Urinary bladder (tissue), 4 donors: ENCODE results near the gene MTCL1. TPM values are rescaled to one million over a fixed set of nuclear protein-coding genes. Genes with fewer than 3 reads are reported as not detected.

Source experiments
- DNase-seq: peaks from one replicate; pipeline ENCODE4 v3.0.0-alpha.2; 2015; ENCODE audit errors: extremely low spot score
- H3K27ac ChIP-seq: one replicate; pipeline ENCODE4 v1.5.1; 2013; ENCODE audit warnings: low read depth, mild to moderate bottlenecking, moderate library complexity
- H3K36me3 ChIP-seq: one replicate; pipeline ENCODE4 v1.6.1; 2013; ENCODE audit warnings: mild to moderate bottlenecking, moderate library complexity; ENCODE audit not compliant: insufficient read depth
- H3K4me1 ChIP-seq: one replicate; pipeline ENCODE4 v1.6.1; 2013; ENCODE audit warnings: mild to moderate bottlenecking, moderate library complexity; ENCODE audit not compliant: insufficient read depth
- H3K4me3 ChIP-seq: one replicate; pipeline ENCODE4 v1.5.1; 2013; ENCODE audit warnings: low read depth, low read length
- WGBS: extraction: QIAGEN DNeasy Blood & Tissue Kit; methylation state at CpG from one replicate; pipeline ENCODE4 v1.1.7; 2013; 5-methylcytosine and 5-hydroxymethylcytosine counted together
- polyA plus RNA-seq: library from polyadenylated mRNA; stranded (reverse); fragments of 200-250 nt; gene quantifications from one replicate; pipeline ENCODE4 v1.2.3, GENCODE V29; 2013
- total RNA-seq: library from RNA; depleted of rRNA; stranded (reverse); fragments of >200 nt; gene quantifications from one replicate; pipeline ENCODE4 v1.2.3, GENCODE V29; 2014
- donor health status: healthy with polysubstance abuse.
- donor health status: healthy.

The MTCL1 gene
- total and polyA plus RNA-seq, 2 donors: 16.6 to 24.2 TPM

DNA sequence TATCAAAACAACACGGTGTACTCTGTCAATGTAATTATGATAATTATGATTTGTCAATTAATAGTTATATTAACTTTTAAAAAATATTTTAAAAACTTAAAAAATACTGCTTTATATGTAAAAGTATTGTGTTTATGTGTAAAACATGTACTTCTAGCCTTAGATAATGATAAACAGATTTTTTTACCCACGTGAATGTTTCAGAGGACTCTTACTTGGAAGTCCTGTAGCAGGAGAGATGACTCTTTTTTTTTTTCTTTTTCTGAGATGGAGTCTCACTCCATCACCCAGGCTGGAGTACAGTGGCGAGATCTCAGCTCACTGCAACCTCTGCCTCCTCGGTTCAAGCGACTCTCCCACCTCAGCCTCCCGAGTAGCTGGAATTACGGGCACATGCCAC, 6.2 kb upstream of the MTCL1 start:
- Histone ChIP-seq H3K4me1 (no peaks in the 10 kb centered on the region), H3K36me3 (no peaks in the 10 kb centered on the region), H3K27ac (no peak overlapping the region), H3K4me3 (no peak overlapping the region)
- no peak for DNase-seq
- 93% methylated on average over 7 of the region's 7 CpGs for WGBS

DNA sequence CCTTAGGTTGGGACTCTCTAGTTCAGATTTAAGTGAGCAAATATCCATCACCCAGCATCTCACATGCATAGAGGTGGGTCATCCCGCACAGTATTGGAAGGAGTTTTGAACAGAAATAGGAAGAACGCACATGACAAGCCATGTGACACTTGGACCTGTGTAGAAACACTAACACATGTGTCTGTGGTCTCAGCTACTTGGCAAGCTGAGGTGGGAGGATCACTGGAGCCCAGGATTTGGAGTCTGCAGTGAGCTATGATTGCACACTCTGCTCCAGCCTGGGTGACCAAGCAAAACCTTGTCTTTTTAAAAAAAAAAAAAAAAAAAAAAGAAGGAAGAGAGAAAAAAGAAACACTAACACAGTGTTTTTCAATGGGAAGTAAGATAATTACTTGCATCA, 5.4 kb upstream of the MTCL1 start:
- no peaks in the 10 kb centered on the region for H3K36me3 ChIP-seq
- H3K4me3 ChIP-seq: no peak overlapping the region
- no peak overlapping the region for H3K27ac ChIP-seq
- H3K4me1 ChIP-seq: no peaks in the 10 kb centered on the region
- DNase-seq: no peak
- WGBS: 79% methylated on average over 2 of the region's 2 CpGs

DNA sequence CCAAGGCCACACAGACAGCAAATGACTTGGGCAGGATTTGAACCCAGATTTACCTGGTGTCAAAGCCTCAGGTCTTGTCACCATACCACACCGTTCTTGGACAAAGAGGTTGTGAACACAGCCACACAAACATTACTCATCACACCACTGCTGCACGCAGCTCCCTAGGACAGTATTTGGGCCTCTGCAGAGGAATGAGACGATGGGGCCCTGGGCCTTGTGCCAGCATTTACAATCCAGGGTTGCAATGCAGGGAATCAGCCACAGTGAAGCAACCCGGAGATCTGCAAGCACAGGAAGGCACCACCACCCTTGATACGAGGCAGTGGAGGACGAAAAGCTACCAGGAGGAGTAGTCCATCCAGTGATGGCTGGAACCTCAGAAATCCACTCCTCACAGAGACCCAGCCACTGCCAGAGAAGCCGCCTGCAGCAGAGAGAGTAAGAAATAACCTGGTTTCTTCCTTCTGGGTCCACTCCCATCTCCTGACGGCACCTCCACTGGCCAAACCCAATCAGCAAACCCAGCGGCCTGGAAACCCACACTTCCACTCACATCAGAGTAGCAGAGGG, 3.7 kb upstream of the MTCL1 start:
- Histone ChIP-seq H3K4me3 (no peak overlapping the region), H3K4me1 (no peaks in the 10 kb centered on the region), H3K27ac (no peak overlapping the region), H3K36me3 (no peaks in the 10 kb centered on the region)
- WGBS: 49% methylated on average over 9 of the region's 9 CpGs
- no peak for DNase-seq

DNA sequence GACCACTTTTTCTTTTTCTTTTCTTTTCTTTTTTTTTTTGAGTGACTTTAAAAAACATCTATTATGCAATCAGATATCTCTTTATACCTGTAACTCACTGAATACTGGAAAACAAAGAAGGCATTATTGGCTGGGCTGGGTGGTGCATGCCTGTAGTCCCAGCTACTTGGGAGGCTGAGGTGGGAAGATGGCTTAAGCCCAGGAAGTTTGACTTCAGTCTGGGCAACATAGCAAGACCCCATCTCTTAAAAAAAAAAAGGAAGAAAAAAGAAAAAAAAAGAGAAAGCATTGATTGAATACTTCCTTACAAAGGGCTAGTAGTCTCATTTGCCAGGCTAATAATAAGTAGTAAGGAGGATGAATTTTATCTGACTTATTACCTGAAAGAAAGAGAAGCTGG, 2.7 kb upstream of the MTCL1 start:
- H3K4me3 ChIP-seq: no peak overlapping the region
- no peaks in the 10 kb centered on the region for H3K4me1 ChIP-seq
- H3K36me3 ChIP-seq: no peaks in the 10 kb centered on the region
- H3K27ac ChIP-seq: no peak overlapping the region
- no peak for DNase-seq

DNA sequence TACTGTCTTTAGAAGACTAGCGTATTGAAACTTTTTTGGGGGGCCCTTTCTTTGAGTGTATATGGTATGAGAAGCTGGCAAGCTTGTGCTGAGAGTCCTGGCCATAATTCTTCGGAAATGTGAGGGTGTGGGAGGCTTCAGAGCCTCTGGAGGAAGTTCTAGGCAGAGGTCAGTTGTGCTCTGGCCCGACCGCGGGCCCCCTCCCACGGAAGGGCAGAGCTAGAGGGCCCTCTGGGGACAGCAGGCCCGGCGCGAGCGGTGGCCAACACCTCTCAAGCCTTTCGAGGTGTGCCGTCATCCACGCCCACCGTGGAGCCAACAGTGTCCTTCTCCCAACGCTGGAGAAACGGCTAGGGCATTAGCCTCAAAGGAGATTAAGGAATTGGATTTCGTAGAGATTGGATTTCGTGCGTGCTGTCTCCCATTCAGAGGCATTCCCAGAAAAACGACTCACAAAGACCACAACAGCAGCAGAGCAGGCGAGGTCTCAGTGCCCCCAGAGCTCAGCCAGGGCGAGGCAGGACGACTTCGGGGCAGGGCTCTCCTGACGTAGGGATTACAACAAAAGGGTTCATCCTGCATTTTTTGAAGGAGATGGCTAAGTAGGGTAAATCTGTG, 2.2 kb upstream of the MTCL1 start:
- WGBS: 56% methylated on average over 25 of the region's 25 CpGs
- no peaks in the 10 kb centered on the region for H3K4me1 ChIP-seq
- no peak for DNase-seq
- no peaks in the 10 kb centered on the region for H3K36me3 ChIP-seq
- no peak overlapping the region for H3K4me3 ChIP-seq
- H3K27ac ChIP-seq: no peak overlapping the region

DNA sequence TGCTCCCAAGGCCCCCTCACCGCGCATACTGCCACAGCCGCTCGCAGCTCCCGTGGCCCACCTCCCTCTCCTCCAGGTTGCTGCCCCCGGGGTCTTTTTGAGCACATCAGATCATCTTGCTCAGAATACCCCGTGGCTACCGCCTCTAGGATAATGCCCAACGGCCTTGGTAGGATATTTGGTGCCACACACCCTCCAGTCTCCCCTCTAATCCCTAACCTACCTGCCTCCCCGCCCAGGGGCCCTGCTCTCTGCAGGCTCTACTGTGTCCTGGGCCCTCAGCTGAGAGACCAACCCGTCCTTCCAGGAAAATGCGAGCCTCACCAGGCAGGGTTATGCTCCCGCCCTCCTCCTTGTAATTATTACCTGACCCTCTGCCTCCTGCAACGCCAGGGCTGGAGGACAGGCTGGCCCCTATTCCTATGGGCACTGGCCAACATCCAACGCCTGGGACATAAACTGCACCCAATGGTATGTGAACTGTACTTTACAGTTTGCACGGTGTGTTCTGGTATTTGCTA, 1.5 kb upstream of the MTCL1 start:
- WGBS: 61% methylated on average over 16 of the region's 16 CpGs
- Histone ChIP-seq H3K4me1 (no peaks in the 10 kb centered on the region), H3K4me3 (no peak overlapping the region), H3K36me3 (no peaks in the 10 kb centered on the region), H3K27ac (no peak overlapping the region)
- DNase-seq: no peak

DNA sequence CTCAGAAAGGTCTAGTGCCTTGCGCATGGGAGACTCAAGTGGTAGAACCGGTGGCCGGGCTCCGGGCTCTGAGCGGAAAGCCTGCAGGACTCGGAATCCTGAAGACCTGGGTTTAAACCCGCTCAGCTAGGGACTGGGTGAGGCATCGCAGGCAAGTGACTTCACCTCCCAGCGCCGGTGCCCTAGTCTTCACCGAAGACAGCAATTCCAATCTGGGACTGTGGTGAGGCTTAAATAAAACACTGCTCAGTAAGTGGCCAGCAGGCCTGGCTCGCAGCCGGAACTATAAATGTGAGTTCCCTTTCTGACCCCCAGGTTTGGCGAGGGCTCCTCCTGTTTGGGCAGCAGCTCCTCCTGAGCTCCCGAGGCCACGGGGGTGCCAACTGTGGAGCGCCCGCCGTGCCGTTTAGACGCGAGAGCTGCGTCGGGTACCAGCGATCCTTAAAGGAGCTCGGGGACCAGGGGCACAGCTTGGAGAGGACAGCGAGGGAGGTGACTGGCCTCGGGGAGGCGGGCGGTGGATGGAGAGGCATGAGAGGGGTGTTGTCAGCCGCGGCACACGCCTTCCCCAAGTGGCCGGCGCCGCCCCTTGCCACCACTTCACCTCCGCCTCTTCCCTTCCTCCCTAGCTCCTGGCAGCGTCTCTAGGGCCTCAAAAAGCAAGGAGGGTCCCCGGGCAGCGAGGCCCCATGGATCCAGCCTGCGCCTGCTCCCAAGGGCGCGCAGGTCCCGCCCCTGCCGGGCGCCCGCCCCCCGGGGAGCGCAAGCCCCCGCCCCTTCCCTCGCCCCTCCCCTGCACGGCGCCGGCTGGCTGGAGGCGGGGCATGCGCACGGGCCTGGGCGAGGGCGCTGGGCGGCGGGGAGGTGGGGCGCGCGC, 757 bp upstream of the MTCL1 start:
- Histone ChIP-seq H3K36me3 (no peaks in the 10 kb centered on the region), H3K4me1 (no peaks in the 10 kb centered on the region), H3K4me3 (peak overlapping the region; percentile 86), H3K27ac (peak overlapping the region; percentile 84)
- WGBS: 3% methylated on average over 64 of the region's 64 CpGs
- DNase-seq: peak; percentile 43

DNA sequence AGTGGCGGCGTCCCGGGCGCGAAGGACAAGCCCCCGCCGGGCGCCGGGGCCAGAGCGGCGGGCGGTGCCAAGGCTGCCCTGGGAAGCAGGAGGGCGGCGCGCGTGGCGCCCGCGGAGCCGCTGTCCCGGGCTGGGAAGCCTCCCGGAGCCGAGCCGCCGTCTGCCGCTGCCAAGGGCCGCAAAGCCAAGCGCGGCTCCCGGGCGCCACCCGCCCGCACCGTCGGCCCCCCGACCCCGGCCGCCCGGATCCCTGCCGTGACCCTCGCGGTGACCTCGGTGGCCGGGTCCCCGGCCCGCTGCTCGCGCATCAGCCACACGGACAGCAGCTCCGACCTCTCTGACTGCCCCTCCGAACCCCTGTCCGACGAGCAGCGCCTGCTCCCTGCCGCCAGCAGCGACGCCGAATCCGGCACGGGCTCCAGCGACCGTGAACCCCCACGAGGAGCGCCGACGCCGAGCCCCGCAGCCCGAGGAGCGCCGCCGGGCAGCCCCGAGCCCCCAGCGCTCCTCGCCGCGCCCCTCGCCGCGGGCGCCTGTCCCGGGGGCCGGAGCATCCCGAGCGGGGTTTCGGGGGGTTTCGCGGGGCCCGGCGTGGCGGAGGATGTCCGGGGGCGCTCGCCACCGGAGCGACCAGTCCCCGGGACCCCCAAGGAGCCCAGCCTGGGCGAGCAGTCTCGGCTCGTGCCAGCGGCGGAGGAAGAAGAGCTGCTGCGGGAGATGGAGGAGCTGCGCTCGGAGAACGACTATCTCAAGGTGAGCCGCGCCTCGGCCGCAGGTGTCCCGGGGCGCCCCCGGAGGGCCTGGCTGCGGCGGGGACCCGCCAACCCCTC, 820 bp downstream of the MTCL1 start:
- under 1% methylated on average over 116 of the region's 116 CpGs for WGBS
- peak overlapping the region; percentile 86 for H3K4me3 ChIP-seq
- no peaks in the 10 kb centered on the region for H3K36me3 ChIP-seq
- H3K27ac ChIP-seq: peak overlapping the region; percentile 3
- H3K4me1 ChIP-seq: no peaks in the 10 kb centered on the region
- DNase-seq: no peak

DNA sequence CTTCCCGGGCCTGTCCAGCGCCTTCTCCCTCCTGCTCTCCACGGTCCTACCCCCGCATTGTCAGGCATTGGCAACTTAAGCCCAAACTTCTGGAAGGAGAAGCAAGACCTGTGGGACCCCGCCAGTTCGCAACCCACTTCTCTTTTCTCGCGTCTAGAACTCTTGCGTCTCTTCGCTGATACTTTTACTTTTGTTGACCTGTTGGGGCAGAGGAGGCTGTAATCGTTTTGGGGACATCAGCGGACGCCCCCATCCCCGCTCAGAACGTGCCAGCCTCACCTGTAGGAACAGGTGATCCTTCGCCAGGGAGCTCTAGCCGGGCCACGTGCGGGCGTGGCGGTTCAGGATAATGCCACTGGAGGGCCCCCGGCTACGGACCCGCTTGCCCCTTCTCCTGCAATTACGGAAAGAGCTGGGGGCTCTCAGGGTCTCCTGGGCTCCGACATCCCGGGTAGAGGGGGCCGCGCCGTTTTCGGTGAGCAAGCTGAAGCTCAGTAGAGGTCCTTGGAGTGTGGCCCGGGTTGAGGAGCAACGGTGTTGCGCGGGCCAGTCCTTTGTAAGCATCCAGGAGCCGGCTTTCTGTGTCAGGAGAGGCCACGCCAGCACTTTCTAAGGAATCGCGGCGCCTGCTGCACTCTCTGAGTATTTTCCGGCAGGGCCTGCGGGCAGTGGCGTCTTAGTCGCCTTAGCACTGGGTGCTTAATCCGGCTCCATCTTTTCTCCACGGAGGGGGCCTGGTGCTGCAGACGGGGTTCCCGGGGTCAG, 1.6 kb downstream of the MTCL1 start:
- DNase-seq: no peak
- no peaks in the 10 kb centered on the region for H3K36me3 ChIP-seq
- H3K4me1 ChIP-seq: no peaks in the 10 kb centered on the region
- no peak overlapping the region for H3K27ac ChIP-seq
- peak overlapping the region; percentile 86 for H3K4me3 ChIP-seq
- 7% methylated on average over 48 of the region's 48 CpGs for WGBS

DNA sequence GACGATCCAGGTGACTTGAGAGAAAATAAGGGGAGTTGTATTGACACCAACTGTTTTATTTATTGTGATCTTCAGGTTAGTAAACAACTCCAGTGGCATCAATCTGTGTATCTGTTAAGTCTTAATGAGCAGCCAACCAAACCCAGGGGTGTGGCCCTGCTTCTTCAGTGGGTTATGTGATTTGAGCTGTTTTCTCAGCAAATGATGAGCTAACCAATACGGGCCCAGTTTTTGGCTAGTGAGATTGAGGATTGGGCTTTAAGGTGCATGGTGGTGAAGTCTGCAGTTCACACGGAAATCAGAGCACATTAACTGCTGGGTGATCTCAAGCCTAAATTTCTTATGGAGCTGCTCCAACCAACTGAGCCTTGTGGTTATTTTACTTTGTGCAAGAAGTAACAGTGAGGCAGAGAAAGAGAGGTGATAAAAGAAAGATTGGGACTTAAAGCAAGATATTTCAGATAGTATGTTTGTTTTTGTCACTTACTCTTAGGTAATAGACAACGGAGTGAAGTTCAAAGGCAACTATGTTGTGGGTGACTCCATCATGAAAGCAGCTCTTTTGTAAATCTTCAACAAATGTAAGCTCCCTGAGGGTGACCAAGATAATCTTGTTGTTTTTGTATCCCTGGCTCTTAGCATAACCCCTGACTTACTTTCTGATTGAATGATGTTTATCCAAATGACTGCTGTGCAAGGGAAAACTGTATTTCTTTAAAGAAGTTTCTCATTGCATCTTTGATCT, 2.4 kb downstream of the MTCL1 start:
- H3K4me3 ChIP-seq: peak overlapping the region; percentile 86
- H3K27ac ChIP-seq: no peak overlapping the region
- no peaks in the 10 kb centered on the region for H3K36me3 ChIP-seq
- no peak for DNase-seq
- H3K4me1 ChIP-seq: no peaks in the 10 kb centered on the region
- WGBS: 37% methylated on average over 4 of the region's 4 CpGs

DNA sequence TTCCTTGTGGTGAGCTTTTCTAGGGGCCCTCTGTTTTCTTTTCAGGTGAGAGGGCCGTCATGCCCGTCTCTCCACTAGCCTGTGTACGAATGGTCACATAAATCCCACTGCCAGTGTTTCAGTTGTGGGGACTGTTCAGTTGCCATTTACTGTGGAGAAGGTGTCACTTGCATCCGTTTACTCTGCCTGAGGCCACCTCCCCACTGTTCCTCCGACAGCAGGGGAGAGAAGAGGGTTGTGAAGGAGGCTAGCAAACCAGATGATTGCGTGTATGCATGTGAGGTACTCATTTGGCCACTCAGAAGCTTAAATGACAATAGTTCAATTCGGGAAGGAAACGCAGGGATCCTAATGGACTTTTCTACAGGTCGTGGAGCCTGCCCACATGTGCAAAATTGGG, 3.3 kb downstream of the MTCL1 start:
- 86% methylated on average over 9 of the region's 9 CpGs for WGBS
- no peak overlapping the region for H3K4me3 ChIP-seq
- H3K4me1 ChIP-seq: no peaks in the 10 kb centered on the region
- no peak overlapping the region for H3K27ac ChIP-seq
- H3K36me3 ChIP-seq: no peaks in the 10 kb centered on the region
- no peak for DNase-seq

DNA sequence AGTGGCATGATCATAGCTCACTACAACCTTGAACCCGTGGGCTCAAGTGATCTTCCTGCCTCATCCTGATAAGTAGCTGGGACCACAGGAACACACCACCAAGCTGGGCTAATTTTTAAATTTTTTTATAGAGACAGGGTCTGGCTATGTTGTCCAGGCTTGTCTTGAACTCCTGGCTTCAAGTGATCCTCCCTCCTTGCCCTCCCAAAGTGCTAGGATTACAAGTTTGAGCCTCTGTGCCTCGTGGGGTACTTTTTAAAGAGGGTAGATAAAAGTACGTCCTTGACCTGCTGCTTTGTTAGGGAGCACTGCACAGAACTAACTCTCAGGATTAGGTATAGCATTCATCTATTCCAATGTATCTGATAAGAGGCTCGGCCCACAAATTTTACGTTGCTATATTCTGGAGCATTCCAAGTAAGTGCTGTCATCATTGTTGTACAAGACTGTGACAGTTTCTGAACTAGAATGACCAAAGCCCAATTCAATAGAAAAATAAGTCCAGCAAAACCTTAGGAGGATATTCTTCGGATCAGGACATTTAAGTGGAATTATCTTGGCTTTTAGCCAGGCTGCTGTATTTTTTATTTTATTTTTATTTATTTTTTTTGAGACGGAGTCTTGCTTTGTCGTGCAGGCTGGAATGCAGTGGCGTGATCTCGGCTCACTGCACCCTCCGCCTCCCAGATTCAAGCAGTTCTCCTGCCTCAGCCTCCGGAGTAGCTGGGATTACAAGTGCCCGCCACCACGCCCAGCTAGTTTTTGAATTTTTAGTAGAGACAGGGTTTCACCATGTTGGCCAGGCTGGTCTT, 4.1 kb downstream of the MTCL1 start:
- H3K27ac ChIP-seq: no peak overlapping the region
- DNase-seq: no peak
- WGBS: 74% methylated on average over 14 of the region's 14 CpGs
- no peak overlapping the region for H3K4me3 ChIP-seq
- no peaks in the 10 kb centered on the region for H3K4me1 ChIP-seq
- no peaks in the 10 kb centered on the region for H3K36me3 ChIP-seq
